Cardiac muscle cell (in vitro differentiated cells and primary cell): ENCODE measurements around the gene KCP. TPM values are rescaled to one million over a fixed set of nuclear protein-coding genes. Genes with fewer than 3 reads are reported as not detected.

Source experiments
- DNase-seq, 2 donors: peaks; one replicate each; pipeline versions ENCODE4 v3.0.0 to v3.0.0-alpha.2; 2010 to 2017; ENCODE audit warnings: low read depth in 1 of 2, low spot score in 1 of 2
- H3K27ac ChIP-seq: fragments of 200-600 bp; sonication (generic); 2 replicates; pipeline ENCODE4 v1.5.1; 2016
- H3K27me3 ChIP-seq: fragments of 200-600 bp; sonication (generic); 2 replicates; pipeline ENCODE4 v1.6.0; 2016; ENCODE audit warnings: control low read depth
- H3K36me3 ChIP-seq: fragments of 200-600 bp; sonication (generic); 2 replicates; pipeline ENCODE4 v1.5.1; 2016; ENCODE audit warnings: control low read depth
- H3K4me1 ChIP-seq: fragments of 200-600 bp; sonication (generic); 2 replicates; pipeline ENCODE4 v1.8.1; 2017; ENCODE audit warnings: low read depth, mild to moderate bottlenecking, mixed run types
- H3K4me3 ChIP-seq: fragments of 200-600 bp; sonication (generic); 2 replicates; pipeline ENCODE4 v1.5.1; 2016; ENCODE audit warnings: mild to moderate bottlenecking
- H3K9me3 ChIP-seq: fragments of 200-600 bp; sonication (generic); 2 replicates; pipeline ENCODE4 v1.5.1; 2017; ENCODE audit warnings: low read depth, mild to moderate bottlenecking, control low read depth
- polyA plus RNA-seq: library from polyadenylated mRNA; unstranded; fragments of >200 nt; fragmentation: Nextera tagmentation; extraction: Ambion mirVana; gene quantifications from 2 replicates; pipeline ENCODE4 v1.2.1, GENCODE V29; 2016
- total RNA-seq: library from RNA; depleted of rRNA; stranded (reverse); fragments of >200 nt; gene quantifications from 2 replicates; pipeline ENCODE4 v1.2.3, GENCODE V29; 2016
- TF ChIP-seq, protein P1 (sequence below): IDR thresholded peaks from 2 replicates; pipeline ENCODE4 v1.5.1; 2012; ENCODE audit warnings: low read depth, mild to moderate bottlenecking, low read length

Gene KCP
- total and polyA plus RNA-seq, 2 experiments from 2014 or later: 1.2 to 1.6 TPM

DNA sequence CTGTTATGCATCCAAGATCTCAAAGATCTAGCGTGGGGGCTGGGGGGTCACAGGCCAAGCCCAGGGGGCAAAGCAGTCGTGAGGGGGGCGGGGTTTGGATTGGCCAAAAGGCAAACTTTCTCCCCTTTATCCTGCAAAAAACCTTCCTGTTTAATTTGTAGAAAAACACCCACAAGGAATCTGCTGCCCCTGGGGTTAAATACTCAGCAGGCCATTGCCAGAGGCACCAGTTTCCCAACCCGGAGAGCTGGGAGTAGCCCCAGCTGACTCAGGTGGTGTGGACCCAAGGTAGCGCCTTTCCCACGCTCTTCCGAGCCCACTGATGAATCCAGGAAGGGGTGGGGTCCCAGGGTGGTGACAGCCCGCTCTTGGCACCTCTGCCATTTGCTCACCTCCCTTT is 21.4 kb downstream of the KCP start:
- Histone ChIP-seq H3K4me3 (no peak overlapping the region), H3K36me3 (no peaks in the 10 kb centered on the region), H3K27me3 (peaks cover 19% of the 10 kb centered on the region), H3K27ac (no peak overlapping the region), H3K9me3 (no peaks in the 10 kb centered on the region), H3K4me1 (no peaks in the 10 kb centered on the region)
- TF ChIP-seq, protein P1, sequence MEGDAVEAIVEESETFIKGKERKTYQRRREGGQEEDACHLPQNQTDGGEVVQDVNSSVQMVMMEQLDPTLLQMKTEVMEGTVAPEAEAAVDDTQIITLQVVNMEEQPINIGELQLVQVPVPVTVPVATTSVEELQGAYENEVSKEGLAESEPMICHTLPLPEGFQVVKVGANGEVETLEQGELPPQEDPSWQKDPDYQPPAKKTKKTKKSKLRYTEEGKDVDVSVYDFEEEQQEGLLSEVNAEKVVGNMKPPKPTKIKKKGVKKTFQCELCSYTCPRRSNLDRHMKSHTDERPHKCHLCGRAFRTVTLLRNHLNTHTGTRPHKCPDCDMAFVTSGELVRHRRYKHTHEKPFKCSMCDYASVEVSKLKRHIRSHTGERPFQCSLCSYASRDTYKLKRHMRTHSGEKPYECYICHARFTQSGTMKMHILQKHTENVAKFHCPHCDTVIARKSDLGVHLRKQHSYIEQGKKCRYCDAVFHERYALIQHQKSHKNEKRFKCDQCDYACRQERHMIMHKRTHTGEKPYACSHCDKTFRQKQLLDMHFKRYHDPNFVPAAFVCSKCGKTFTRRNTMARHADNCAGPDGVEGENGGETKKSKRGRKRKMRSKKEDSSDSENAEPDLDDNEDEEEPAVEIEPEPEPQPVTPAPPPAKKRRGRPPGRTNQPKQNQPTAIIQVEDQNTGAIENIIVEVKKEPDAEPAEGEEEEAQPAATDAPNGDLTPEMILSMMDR: no peak
- no peak for DNase-seq

DNA sequence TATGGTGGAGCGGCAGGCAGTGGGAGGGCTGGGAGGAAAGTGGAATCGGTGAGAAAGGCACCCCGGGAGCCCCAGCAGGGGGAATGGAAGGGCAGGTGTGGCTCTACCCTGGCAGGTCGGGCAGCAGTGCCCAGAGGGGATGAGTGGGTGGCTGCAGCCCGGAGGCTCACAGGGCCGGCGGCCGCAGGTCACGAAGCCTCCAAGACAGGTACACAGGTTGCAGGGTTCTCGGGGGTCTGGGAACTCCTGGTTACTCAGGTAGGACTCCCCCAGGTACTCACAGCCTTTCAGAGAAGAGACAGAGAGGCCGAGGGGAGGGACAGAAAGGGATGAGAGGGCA is 21.8 kb downstream of the KCP start:
- Histone ChIP-seq H3K36me3 (no peaks in the 10 kb centered on the region), H3K27ac (no peak overlapping the region), H3K4me1 (no peaks in the 10 kb centered on the region), H3K4me3 (no peak overlapping the region), H3K9me3 (no peaks in the 10 kb centered on the region), H3K27me3 (peaks cover 19% of the 10 kb centered on the region)
- DNase-seq: no peak
- TF ChIP-seq, protein P1: no peak

DNA sequence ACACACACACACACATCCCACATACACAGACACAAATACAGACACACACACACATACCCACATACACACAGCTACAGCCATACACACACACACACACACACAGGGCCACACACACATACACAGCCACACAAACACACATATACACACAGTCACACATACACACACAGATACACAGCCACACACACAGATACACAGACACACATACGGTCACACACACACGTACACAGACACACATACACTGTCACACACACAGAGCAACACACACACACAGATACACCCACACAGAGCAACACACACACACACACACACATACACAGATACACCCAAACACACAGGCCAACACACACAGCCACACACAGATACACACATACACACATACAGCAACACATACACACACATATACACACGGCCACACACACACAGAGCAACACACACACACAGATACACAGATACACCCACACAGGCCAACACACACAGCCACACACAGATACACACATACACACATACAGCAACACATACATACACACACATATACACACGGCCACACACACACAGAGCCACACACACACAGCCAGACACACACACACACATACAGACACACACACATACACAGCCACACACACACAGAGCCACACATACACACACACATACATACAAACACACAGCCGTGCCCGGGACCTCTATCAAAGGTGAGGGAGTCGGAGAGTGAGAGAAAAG is 22.3 kb downstream of the KCP start:
- H3K9me3 ChIP-seq: no peaks in the 10 kb centered on the region
- H3K4me1 ChIP-seq: no peaks in the 10 kb centered on the region
- TF ChIP-seq, protein P1: no peak
- H3K36me3 ChIP-seq: no peaks in the 10 kb centered on the region
- DNase-seq: no peak
- H3K27ac ChIP-seq: no peak overlapping the region
- H3K27me3 ChIP-seq: peaks cover 19% of the 10 kb centered on the region
- H3K4me3 ChIP-seq: no peak overlapping the region

DNA sequence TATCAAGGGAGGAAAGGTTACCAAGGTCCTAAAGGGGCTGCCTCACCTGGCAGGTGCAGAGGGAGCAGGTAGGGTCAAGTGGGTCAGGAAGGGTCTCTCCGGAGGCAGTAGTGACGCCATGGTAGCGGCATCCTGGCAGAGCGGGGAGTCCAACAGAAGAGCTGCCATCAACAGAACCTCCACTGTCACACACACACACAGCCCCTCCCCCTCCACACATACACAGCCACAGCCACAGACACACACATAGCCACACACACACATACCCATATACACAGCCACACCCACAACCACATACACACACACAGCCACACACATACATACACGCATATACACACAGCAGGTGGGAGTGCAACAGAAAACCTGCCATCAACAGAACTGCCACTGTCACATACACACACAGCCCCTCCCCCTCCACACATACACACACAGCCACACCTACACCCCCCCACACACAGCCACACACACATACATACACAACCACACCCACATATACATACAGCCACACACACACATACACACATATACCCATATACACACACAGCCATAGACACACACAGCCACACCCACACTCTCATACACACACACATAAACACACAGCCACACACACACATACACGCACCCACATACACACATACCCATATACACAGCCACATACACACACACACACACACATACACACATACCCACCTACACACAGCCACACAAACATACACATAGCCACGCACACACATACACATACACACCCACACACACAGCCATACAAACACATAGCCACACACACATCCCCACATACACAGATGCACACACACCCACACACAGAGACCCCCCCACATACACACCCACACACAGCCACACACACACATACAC is 23.1 kb downstream of the KCP start:
- Histone ChIP-seq H3K4me1 (no peaks in the 10 kb centered on the region), H3K36me3 (no peaks in the 10 kb centered on the region), H3K4me3 (no peak overlapping the region), H3K27ac (no peak overlapping the region), H3K9me3 (no peaks in the 10 kb centered on the region), H3K27me3 (peaks cover 19% of the 10 kb centered on the region)
- no peak for DNase-seq
- TF ChIP-seq, protein P1: no peak

DNA sequence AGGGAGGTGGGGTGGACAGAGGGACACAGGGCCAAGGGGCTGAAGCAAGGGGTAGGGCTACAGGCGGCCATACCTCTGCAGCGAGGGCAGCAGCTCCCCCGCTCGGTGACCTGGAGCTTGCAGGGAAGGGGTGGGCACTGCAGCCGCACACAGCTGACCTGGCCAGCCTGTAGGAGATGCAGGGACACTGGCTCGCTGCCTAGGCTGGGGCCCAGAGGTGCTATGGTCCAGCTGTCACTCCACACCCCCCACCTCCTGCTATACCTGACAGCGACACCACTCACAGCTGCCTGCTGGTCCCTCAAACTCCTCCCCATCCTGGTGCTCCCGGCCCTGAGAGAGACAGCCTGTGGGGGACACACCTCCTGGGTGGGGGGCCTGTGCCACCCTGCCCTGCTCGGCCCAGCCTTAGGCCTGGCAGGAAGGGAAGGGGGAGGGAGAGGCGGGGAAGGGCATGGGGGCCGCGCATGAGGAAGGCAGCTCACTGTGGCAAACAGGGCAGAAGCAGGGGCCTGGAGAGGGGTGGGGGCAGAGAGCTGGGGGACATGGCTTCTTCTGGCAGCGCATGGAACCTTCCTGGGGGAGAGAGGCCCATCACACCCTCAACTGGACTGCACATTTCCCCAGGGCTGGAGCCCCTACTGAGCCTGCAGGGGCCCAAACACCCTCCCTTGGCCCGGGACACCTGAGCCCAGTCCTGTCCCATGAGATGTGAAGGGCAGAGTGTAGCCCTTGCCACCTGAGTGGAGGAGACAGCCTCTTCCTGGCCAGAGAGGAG is 23.9 kb downstream of the KCP start:
- H3K36me3 ChIP-seq: no peaks in the 10 kb centered on the region
- DNase-seq: no peak
- no peaks in the 10 kb centered on the region for H3K4me1 ChIP-seq
- H3K27me3 ChIP-seq: peaks cover 16% of the 10 kb centered on the region
- TF ChIP-seq, protein P1: no peak
- H3K27ac ChIP-seq: no peak overlapping the region
- no peaks in the 10 kb centered on the region for H3K9me3 ChIP-seq
- H3K4me3 ChIP-seq: no peak overlapping the region
